ENCODE measurements around the gene TRIM44.
"Not testable (repeated sequence)": the region's sequence is repeated elsewhere in the genome, so short reads cannot be mapped to it uniquely, and the experiment has no call there.

TRIM44 gene

GRCh38 chr11:35715677-35716076, 53.1 kb downstream of the TRIM44 start:
- not testable (repeated sequence) for DNase-seq (ENCODE audit: low read depth in 2 of 2)

- no peak for DNase-seq (ENCODE audit: low read depth in 2 of 2)
Measured at GRCh38 chr11:35717043-35717442, 54.5 kb downstream of the TRIM44 start.

GRCh38 chr11:35717520-35717919, 54.9 kb downstream of the TRIM44 start:
- no peak for DNase-seq (ENCODE audit: low read depth in 2 of 2)

- no peak for DNase-seq (ENCODE audit: low read depth in 2 of 2)
Measured at GRCh38 chr11:35721651-35722282, 59.2 kb downstream of the TRIM44 start.

- DNase-seq (ENCODE audit: low read depth in 2 of 2): no peak
Measured at GRCh38 chr11:35722641-35723040, 60.1 kb downstream of the TRIM44 start.

- no peak for DNase-seq (ENCODE audit: low read depth in 2 of 2)
Measured at GRCh38 chr11:35723493-35723892, 60.9 kb downstream of the TRIM44 start.

GRCh38 chr11:35723913-35724312, 61.3 kb downstream of the TRIM44 start:
- DNase-seq (ENCODE audit: low read depth in 2 of 2): no peak

GRCh38 chr11:35725885-35726284, 63.3 kb downstream of the TRIM44 start:
- DNase-seq (ENCODE audit: low read depth in 2 of 2): no peak

- no peak for DNase-seq (ENCODE audit: low read depth in 2 of 2)
Measured at GRCh38 chr11:35727140-35727539, 64.6 kb downstream of the TRIM44 start.

GRCh38 chr11:35730254-35730653, 67.7 kb downstream of the TRIM44 start:
- DNase-seq (ENCODE audit: low read depth in 2 of 2): no peak

- no peak for DNase-seq (ENCODE audit: low read depth in 2 of 2)
Measured at GRCh38 chr11:35734669-35735410, 72.3 kb downstream of the TRIM44 start.

GRCh38 chr11:35735411-35735810, 72.8 kb downstream of the TRIM44 start:
- no peak for DNase-seq (ENCODE audit: low read depth in 2 of 2)

GRCh38 chr11:35735903-35736302, 73.3 kb downstream of the TRIM44 start:
- no peak for DNase-seq (ENCODE audit: low read depth in 2 of 2)

- no peak for DNase-seq (ENCODE audit: low read depth in 2 of 2)
Measured at GRCh38 chr11:35736952-35737351, 74.4 kb downstream of the TRIM44 start.

GRCh38 chr11:35740061-35740799, 77.7 kb downstream of the TRIM44 start:
- DNase-seq (ENCODE audit: low read depth in 2 of 2): no peak

- no peak for DNase-seq (ENCODE audit: low read depth in 2 of 2)
Measured at GRCh38 chr11:35742707-35743454, 80.3 kb downstream of the TRIM44 start.

GRCh38 chr11:35746356-35747153, 84.0 kb downstream of the TRIM44 start:
- no peak for DNase-seq (ENCODE audit: low read depth in 2 of 2)

- no peak for DNase-seq (ENCODE audit: low read depth in 2 of 2)
Measured at GRCh38 chr11:35747668-35748067, 85.1 kb downstream of the TRIM44 start.

- no peak for DNase-seq (ENCODE audit: low read depth in 2 of 2)
Measured at GRCh38 chr11:35748644-35749043, 86.1 kb downstream of the TRIM44 start.

- no peak for DNase-seq (ENCODE audit: low read depth in 2 of 2)
Measured at GRCh38 chr11:35750315-35750714, 87.7 kb downstream of the TRIM44 start.

GRCh38 chr11:35750981-35751663, 88.5 kb downstream of the TRIM44 start:
- DNase-seq (ENCODE audit: low read depth in 2 of 2): no peak

Measured in stimulated activated CD8-positive, alpha-beta memory T cell treated with anti-CD3 and anti-CD28 coated beads, Interleukin-2, amount 100 ng/mL, for 48 hours (primary cell).